H1 (cell line): ENCODE results near the gene CD300LG.

Source experiments
- BACH1 ChIP-seq: IDR thresholded peaks from 2 replicates; pipeline ENCODE4 v1.6.1; 2012; ENCODE audit warnings: low read length, improper control_type of control experiment
- CBX8 ChIP-seq: fragments of 300-800, 300-1000 bp; sonication (generic); IDR thresholded peaks from 2 replicates; pipeline ENCODE4 v1.7.1; 2016; ENCODE audit warnings: low read depth, low read length, borderline replicate concordance
- CHD2 ChIP-seq: IDR thresholded peaks from 2 replicates; pipeline ENCODE4 v1.6.1; 2012; ENCODE audit warnings: low read length, improper control_type of control experiment
- POLR2A ChIP-seq, 2 experiments: IDR thresholded peaks; 1 replicate in 1 of 2; 2 replicates in 1 of 2; pipeline ENCODE4 v1.6.1; 2011; ENCODE audit warnings: low read depth in 2 of 2, low read length in 2 of 2, mild to moderate bottlenecking in 2 of 2; ENCODE audit errors: control extremely low read depth in 1 of 2
- RAD21 ChIP-seq, 2 experiments: IDR thresholded peaks in 1 of 2; conservative IDR thresholded peaks in 1 of 2; 2 replicates each; pipeline ENCODE4 v1.6.1; 2011; ENCODE audit warnings: low read depth in 2 of 2, low read length in 2 of 2, improper control_type of control experiment in 1 of 2, inconsistent platforms in 1 of 2, mild to moderate bottlenecking in 1 of 2, moderate library complexity in 1 of 2
- SRF ChIP-seq: IDR thresholded peaks from 2 replicates; pipeline ENCODE4 v1.6.1; 2011; ENCODE audit warnings: mild to moderate bottlenecking, low read depth, low read length, moderate library complexity
- YY1 ChIP-seq: IDR thresholded peaks from 2 replicates; pipeline ENCODE4 v1.6.1; 2011; ENCODE audit warnings: low read depth, mild to moderate bottlenecking, low read length

- no peak for TF ChIP-seq CBX8
- no peak for TF ChIP-seq BACH1
- no peak for TF ChIP-seq POLR2A (IDR thresholded peaks at IDR 0.05; ENCODE audit: control extremely low read depth in 1 of 2, low read depth in 2 of 2, low read length in 2 of 2)
- no peak for TF ChIP-seq CHD2
- TF ChIP-seq YY1: no peak
- TF ChIP-seq SRF: no peak
- no peak for TF ChIP-seq RAD21 (IDR thresholded peaks at IDR 0.05 in 1 of 2, conservative IDR thresholded peaks at IDR 0.05 in 1 of 2; ENCODE audit: low read depth in 2 of 2, low read length in 2 of 2)
These were observed 50.9 kb downstream of the CD300LG start for GRCh38 chr17:43897831-43898230.
